Stimulated activated CD4-positive, alpha-beta T cell treated with anti-CD3 and anti-CD28 coated beads, Interleukin-1b, Interleukin-23, amount 100 ng/mL, for 48 hours (primary cell): ENCODE measurements around the gene DZIP1.

Experiments used
- DNase-seq: peaks from one replicate; pipeline ENCODE4 v3.0.0-alpha.2; 2020

DZIP1 gene

DNA sequence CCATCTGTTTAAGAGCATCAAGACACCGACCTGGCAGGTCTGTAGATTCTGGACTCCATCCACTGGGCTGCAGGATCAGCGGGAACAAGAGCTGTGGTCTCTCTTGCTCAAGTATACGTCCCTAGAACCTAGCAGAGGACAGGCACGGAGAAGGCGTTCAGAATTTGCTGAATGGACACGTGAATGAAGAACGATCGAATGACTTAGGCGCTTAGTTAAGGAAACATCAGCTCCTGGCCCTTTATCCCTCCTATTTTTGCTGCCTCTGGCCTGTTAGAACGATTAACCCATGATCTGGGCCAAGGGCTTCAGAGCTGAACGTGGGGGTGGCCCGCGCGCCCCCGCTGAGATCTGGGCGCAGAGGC, 953 bp downstream of the DZIP1 start:
- DNase-seq = no peak

DNA sequence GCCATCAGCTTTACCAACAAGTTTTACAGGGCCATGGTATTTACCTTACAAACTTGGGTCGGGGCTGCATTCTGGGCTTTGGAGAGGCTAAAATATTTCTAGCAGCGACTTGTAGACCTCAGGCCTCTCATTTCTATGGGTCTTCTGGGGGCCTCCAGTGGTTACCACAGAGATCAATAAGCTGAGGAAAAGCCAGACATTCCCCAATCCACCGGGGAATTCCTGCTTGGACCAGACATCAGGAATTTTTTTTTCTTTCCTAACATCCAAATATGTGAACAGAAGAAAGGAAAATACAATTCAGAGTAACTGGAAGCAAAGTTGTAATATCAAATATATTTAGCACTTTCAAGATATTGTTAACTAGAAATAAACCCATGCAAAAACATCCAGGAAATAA, 1.5 kb downstream of the DZIP1 start:
- no peak for DNase-seq

DNA sequence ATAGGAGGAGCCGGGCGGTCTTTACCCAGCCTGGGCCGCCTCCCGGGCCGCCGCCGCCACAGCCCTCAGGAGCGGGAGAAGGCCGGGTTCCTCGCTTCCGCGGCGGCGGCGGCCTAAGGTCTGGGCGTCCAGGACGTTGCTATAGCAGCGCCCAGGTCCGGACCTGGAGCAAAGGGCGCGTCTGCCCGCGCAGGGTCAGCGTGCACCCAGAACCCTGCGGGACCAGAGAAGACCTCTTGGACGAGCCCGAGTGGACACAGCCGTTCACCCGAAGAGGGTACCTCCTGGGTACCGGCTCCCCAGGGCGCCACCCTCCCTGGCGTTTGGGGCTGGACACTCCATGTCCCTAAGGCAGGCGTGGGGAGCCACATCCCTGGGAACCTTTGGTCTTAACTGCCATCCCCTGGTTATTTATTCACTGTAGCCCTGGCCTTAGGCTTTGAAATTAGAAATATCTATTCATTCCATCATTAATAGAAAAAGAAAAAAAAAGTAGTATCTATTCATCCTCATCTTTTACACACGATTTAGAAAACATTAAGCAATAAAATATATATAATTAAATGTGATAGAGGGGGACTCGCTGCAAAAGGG, 2.4 kb downstream of the DZIP1 start:
- no peak for DNase-seq

DNA sequence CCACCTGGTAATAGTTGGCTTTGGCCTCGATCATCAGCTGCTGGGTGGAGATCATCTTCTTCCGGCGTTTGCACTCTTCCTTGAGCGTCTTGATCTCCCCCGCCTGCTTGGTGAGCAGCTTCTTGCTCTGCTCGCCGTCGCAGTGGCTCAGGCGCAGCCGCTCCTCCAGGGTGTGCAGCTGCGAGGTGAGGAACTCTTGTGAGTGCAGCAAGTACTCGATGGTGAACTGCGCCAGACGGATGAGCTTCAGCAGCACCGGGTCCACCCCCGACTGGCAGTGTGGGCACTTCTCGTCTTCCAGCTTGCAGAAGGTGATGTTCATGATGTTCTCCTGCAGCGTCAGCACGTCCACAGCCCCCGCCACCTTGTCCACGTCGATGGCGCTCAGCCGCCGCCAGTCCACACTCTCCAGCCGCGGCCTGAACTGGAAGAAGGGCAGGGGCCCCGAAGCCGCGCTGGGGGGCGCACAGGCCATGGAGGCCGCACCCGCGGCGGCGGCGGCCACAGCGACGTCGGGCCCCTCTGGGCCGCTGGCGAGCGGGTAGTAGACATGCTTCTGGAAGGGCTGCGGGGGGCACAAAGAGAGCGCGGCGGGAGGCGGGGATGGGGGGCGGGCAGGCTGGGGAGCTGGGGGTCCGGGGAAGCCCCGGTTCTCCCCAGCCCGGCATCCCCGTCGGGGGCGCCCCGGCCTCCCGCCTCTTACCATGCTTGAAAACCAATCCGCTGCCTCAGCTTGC, 3.0 kb downstream of the DZIP1 start:
- no peak for DNase-seq

GRCh38 chr13:95636853-95637252, 7.7 kb downstream of the DZIP1 start:
- DNase-seq = no peak

GRCh38 chr13:95630593-95630992, 13.9 kb downstream of the DZIP1 start:
- no peak for DNase-seq

GRCh38 chr13:95629071-95629470, 15.4 kb downstream of the DZIP1 start:
- no peak for DNase-seq

DNA sequence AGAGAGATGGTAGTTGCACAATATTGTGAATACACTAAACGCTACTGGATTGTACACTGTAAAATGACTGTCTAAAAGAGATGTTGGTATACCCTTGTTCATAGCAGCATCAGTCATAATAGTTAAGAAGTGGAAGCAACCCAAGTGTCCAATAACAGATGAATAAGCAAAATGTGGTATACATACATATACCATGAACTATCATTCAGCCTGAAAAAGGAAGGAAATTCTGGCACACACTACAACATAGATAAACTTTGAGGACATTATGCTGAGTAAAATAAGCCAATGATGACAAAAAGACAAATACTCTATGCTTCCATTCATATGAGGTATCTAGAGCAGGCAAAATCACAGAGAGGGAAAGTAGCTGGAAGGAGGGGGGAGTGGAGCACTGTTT, 16.0 kb downstream of the DZIP1 start:
- no peak for DNase-seq

- no peak for DNase-seq
Measured at GRCh38 chr13:95627590-95627989, 16.9 kb downstream of the DZIP1 start.

- no peak for DNase-seq
Measured at GRCh38 chr13:95626768-95627167, 17.7 kb downstream of the DZIP1 start.

GRCh38 chr13:95624020-95624419, 20.5 kb downstream of the DZIP1 start:
- no peak for DNase-seq

GRCh38 chr13:95623141-95623540, 21.4 kb downstream of the DZIP1 start:
- no peak for DNase-seq

GRCh38 chr13:95620825-95621498, 23.5 kb downstream of the DZIP1 start:
- DNase-seq = no peak

DNA sequence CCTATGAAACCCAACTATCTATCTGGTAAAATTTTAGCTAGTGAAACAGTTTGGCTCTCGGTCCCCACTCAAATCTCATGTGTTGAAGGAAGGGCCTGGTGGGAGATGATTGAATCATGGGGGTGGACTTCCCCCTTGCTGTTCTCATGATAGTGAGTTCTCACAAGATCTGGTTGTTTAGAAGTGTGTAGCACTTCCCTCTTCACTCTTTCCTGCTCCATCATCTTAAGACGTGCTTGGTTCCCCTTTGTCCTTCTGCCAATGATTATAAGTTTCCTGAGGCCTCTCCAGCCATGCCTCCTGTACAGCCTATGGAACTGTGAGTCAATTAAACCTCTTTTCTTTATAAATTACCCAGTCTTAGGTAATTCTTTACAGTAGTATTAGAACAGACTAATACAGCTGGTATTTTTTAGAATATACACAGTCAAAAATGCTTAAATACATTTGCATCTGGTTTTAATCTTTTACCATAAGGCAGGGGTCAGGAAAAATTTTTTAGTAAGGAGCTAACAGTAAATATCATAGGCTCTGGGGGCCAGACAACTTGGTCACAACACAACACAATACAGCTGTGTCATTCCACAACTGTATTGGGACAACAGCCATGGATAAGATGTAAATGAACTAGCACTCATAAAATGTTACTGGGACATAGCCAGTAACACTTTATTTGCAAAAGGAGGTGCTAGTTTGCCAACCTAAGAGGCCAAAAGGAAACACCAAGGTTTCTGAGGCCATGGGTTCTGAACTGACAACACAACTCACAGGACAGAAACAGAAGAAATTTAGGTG, 24.3 kb downstream of the DZIP1 start:
- no peak for DNase-seq

- DNase-seq = no peak
Measured at GRCh38 chr13:95615539-95615938, 29.0 kb downstream of the DZIP1 start.

DNA sequence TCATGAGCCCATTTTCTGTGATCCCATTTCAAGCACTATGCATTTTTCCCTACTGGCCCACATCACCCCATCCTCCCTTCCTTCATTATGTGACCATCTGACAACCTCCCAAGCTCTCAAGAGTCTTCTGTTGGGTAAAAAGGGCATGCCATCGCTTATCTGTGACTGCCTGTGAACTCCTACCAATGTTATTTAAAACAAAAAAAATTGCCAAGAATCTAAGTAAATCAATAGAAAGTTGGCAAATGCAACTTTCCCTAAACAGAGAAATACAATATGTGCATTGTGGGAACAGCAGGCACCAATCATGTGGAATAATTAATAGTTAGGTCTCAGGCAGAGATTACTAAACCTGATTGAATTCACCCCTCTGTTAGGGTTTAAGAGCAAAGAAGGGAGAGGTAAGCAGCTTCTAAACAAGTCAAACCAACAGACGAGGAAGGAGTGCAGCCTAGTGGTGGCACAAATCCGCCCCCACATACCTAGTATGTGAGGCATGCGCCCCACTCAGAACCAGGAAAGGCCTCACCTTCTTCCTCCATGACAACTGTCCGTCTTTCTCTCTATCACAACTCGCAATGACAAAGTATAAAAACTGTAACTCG, 29.8 kb downstream of the DZIP1 start:
- DNase-seq = no peak

DNA sequence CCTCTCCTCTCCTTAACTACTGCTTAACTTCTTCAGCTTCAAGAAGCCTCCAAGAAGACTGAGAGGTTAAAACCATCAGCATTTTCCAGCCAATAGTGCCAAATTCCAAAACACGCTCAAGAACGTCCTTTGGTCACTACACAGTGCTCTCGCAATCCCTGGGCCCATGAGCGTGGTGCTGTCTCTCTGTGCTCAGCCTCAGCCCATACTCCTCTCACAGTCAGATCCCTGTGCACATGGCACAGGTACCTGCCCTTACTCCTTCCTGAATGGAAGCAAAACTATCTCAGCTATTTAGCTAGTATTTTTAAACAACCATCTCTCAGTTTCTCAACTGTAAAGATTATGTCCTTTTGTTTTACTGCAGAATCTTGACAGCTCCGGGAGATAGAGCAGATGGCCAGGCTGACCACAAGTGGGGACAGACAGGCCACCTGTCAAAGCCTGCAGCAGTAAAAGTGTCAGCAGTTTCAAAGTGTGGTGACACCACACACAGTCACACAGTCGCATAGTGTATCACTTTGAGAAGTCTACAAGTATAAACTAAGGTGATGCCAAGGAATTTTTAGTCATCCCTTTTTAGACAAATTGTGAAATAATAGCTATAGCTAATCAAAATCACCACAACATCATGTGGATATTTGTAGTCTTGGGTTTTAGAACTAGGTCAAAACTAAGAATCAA, 35.7 kb downstream of the DZIP1 start:
- DNase-seq = no peak

GRCh38 chr13:95607366-95607765, 37.1 kb downstream of the DZIP1 start:
- no peak for DNase-seq

DNA sequence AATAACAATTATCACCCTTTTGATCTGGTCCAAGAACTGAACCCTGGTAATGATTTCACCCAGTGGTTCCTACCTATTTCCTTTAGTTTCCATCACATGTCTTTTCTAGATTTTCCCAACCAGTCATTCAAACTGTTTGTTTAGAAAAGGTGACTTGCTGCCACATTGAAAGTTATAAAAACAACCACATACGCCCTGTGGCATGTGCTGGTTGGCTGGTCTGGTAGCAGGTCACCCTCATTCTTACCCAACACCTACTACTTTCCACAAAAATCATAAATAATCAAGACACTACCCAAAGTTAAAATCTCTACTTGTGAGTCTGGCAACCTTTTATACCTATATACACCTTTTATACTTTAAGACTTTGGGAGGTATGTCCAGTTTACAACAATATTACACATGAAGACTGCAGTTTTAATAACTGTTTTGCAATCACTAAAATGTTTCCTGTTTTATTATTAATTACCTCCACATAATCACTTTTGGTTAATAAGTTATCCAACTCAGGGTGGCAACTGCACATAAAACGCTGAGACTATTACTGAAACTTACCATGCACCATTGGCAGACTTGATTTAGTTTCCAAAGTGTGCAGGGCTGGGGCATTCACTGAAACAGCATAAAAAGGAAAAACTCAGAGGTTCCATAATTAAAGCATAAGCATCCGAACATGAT, 38.9 kb downstream of the DZIP1 start:
- DNase-seq = no peak

- no peak for DNase-seq
Measured at GRCh38 chr13:95604556-95604915, 40.0 kb downstream of the DZIP1 start.

DNA sequence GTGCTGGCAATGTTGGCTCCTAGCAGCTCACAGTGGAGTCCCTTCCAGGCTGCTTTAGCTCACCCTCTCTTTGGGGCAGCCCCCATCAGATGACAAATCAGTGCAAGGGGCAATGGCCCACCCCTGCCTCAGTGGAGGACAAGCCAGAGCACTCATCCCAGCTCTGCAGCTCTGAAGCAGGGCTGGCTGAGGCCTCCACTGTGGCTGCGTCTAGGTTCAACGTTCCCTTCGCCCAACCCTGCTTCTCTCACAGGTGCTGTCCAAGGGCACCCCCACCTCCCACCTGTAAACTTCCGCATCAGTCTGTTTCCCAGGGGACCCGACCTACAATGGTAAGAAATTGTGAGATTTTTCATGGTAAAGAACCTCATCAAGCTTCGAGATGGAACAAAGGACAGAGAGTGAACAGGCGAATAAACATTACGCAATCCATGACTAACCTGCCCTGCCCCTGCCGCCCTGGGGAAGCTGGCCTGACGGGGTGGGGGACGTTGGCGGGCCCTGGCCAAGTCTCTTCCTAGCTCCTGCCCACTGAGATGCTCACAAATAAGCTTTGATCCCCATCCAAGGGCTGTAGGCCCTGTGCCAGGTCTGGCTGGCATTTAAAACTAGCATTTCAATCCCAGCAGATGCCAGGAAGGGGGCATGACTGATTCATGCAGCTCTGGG, 40.5 kb downstream of the DZIP1 start:
- DNase-seq = no peak
